Calu3 (cell line): ENCODE data around the gene PSAPL1. TPM values are rescaled to one million over a fixed set of nuclear protein-coding genes. Genes with fewer than 3 reads are reported as not detected.

Source experiments
- BruUV-seq: library from RNA; stranded (reverse); fragments of 400-500 nt; replicated peaks from 2 replicates; lab custom pipeline; 2021; lab: Mats Ljungman, UMichigan
- CTCF ChIA-PET: fragments of 300-600 bp; sonication (Branson Sonifier 250); formaldehyde crosslinking; loops from one replicate; lab custom pipeline; 2022; ENCODE audit warnings: antibody characterized with exemption; lab: Charles Lee
- DNase-seq: peaks from one replicate; pipeline ENCODE4 v3.0.0; 2022
- H3K27ac Mint-ChIP-seq: one replicate; pipeline ENCODE4 v1.8.0; 2022; ENCODE audit warnings: mixed read lengths; ENCODE audit not compliant: unreplicated experiment
- H3K27me3 Mint-ChIP-seq: one replicate; pipeline ENCODE4 v1.8.0; 2022; ENCODE audit warnings: mixed read lengths; ENCODE audit not compliant: unreplicated experiment
- H3K36me3 Mint-ChIP-seq: one replicate; pipeline ENCODE4 v1.8.0; 2022; ENCODE audit warnings: mild to moderate bottlenecking, moderate library complexity, mixed read lengths; ENCODE audit not compliant: insufficient read depth, unreplicated experiment
- H3K4me1 Mint-ChIP-seq: one replicate; pipeline ENCODE4 v1.8.0; 2022; ENCODE audit warnings: mild to moderate bottlenecking, low read depth, mixed read lengths; ENCODE audit not compliant: unreplicated experiment
- H3K4me3 Mint-ChIP-seq: one replicate; pipeline ENCODE4 v1.8.0; 2022; ENCODE audit warnings: mild to moderate bottlenecking, low read depth, moderate library complexity, mixed read lengths; ENCODE audit not compliant: unreplicated experiment
- H3K9me3 Mint-ChIP-seq: one replicate; pipeline ENCODE4 v1.8.0; 2022; ENCODE audit warnings: low read depth, mixed read lengths; ENCODE audit not compliant: unreplicated experiment
- intact Hi-C: fragments of 100-400 bp; cut with micrococcal nuclease; formaldehyde crosslinking; loops from one replicate; pipeline ENCODE4 v1.10.0; 2022; ENCODE audit not compliant: unreplicated experiment
- total RNA-seq: library from RNA; stranded (reverse); gene quantifications from 2 replicates; pipeline ENCODE4 v1.2.3, GENCODE V29; 2022
- TF ChIP-seq, protein P1 (sequence below): fragments of 200-600 bp; IDR thresholded peaks from one replicate; pipeline ENCODE4 v1.8.0; 2022; ENCODE audit warnings: antibody characterized with exemption; ENCODE audit not compliant: unreplicated experiment

Gene PSAPL1
- total RNA-seq, 1 experiment from 2014 or later = not detected

DNA sequence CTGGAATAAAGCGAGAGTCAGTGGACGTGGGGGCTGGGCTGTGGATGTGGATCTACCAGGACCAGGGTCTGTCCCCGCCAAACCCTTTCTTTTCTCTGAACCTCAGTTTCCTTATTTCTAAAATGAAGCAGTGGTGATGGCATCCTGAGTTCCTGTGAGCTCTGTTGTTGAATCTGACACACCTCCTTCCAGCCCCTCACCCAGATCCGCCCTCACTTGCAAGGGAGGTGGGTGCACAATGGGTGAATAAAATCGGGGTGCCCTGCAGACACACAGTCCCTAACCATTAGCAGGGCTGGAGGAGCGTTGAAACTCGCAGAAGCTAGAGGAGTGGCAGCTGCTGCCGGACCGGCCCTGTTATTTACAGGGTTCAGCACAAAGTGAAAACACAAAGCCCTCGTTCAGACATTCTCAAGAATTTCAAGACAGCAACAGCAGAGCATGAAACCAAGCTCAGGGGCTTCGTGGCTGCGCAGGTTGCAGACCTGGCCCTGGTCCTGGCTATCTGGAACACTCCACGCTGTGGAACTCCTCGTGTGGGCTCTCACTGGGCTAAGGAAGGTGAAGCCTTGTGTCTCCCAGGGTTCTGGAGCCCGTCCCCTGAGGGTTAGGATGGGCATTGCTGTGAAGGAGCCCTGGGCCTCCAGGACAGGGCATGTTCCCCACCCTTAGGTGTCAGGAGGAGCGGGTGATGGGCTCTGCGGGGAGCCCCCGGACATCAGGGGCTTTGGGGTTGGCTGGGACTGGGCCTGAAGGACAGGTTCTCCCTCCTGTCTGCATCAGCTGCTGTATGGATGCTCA, 42.9 kb downstream of the PSAPL1 start:
- CTCF ChIA-PET = interaction anchor here (0.7 kb wide), 1 partner anchor 776 kb away, joined by 4 read pairs; no protein-coding TSS in a partner anchor
- BruUV-seq = no TSS peak
- intact Hi-C loops = no loop called here
- Mint-ChIP-seq H3K27ac (no peak overlapping the region), H3K9me3 (no peaks in the 10 kb centered on the region), H3K4me3 (no peak overlapping the region), H3K4me1 (no peaks in the 10 kb centered on the region), H3K36me3 (no peaks in the 10 kb centered on the region), H3K27me3 (peaks cover 66% of the 10 kb centered on the region)
- DNase-seq = no peak
- TF ChIP-seq, protein P1, sequence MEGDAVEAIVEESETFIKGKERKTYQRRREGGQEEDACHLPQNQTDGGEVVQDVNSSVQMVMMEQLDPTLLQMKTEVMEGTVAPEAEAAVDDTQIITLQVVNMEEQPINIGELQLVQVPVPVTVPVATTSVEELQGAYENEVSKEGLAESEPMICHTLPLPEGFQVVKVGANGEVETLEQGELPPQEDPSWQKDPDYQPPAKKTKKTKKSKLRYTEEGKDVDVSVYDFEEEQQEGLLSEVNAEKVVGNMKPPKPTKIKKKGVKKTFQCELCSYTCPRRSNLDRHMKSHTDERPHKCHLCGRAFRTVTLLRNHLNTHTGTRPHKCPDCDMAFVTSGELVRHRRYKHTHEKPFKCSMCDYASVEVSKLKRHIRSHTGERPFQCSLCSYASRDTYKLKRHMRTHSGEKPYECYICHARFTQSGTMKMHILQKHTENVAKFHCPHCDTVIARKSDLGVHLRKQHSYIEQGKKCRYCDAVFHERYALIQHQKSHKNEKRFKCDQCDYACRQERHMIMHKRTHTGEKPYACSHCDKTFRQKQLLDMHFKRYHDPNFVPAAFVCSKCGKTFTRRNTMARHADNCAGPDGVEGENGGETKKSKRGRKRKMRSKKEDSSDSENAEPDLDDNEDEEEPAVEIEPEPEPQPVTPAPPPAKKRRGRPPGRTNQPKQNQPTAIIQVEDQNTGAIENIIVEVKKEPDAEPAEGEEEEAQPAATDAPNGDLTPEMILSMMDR = no peak

DNA sequence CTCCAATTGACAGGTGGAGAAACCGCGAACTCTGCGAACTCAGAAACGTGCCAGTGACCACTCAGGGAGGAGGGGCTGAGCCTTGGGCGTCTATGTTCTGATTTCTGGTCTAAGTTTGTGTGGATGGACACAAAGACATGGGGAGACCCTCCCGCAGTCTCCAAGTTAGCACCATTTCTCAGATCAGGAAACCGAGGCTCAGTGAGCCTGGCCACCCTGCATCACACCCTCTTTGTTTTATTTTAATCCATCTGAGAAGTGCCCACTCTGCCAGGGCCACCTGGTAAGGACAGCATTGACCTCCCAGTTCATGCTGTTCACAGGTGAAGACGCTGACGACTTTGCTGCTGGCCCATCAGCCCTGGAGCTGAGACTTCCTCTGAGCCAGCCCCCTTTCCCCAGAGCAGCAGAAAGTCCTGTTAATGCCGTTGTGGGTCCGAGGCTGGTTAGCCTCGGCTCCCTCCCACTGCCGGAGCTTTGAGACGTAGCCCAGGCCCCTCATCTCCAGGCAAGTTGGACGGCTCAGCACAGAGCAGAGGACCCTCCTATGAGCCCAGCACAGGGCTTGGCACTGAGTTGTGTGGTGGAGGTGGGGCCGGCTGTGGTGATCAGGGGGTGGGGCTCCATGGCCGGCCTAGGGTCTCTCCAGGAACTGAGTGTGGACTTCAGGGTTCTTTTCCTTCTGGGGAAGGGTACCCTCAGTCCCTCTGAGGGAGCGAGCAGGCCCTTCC, 43.7 kb downstream of the PSAPL1 start:
- Mint-ChIP-seq H3K9me3 (no peaks in the 10 kb centered on the region), H3K27me3 (peaks cover 61% of the 10 kb centered on the region), H3K4me1 (no peaks in the 10 kb centered on the region), H3K36me3 (no peaks in the 10 kb centered on the region), H3K4me3 (no peak overlapping the region), H3K27ac (no peak overlapping the region)
- TF ChIP-seq, protein P1 = no peak
- intact Hi-C loops = no loop called here
- no peak for DNase-seq
- BruUV-seq = no TSS peak
- CTCF ChIA-PET = no interaction called here

DNA sequence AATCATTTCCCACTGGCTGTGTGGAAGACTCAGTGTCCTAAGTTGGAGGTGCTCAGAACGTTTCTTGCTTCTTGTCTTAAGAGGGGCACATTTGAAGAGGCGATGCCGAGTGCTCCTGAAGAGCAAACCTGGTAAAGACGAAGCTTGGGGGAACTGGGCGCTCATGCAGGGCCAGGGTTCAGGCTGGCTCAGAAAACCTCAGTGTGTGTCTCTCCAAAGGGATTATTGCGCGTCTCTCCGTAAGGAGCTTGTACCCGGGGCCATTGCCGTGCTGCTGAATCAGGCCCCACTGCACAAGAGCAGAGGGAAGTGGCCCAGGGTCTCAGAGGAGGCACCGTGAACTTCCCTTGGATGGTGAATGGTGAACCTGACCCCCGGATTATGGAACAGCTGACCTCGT, 44.4 kb downstream of the PSAPL1 start:
- H3K27ac Mint-ChIP-seq = no peak overlapping the region
- CTCF ChIA-PET = no interaction called here
- no peak overlapping the region for H3K4me3 Mint-ChIP-seq
- DNase-seq = no peak
- intact Hi-C loops = no loop called here
- no peaks in the 10 kb centered on the region for H3K4me1 Mint-ChIP-seq
- H3K27me3 Mint-ChIP-seq = peaks cover 61% of the 10 kb centered on the region
- H3K36me3 Mint-ChIP-seq = no peaks in the 10 kb centered on the region
- BruUV-seq = no TSS peak
- TF ChIP-seq, protein P1 = no peak
- no peaks in the 10 kb centered on the region for H3K9me3 Mint-ChIP-seq

DNA sequence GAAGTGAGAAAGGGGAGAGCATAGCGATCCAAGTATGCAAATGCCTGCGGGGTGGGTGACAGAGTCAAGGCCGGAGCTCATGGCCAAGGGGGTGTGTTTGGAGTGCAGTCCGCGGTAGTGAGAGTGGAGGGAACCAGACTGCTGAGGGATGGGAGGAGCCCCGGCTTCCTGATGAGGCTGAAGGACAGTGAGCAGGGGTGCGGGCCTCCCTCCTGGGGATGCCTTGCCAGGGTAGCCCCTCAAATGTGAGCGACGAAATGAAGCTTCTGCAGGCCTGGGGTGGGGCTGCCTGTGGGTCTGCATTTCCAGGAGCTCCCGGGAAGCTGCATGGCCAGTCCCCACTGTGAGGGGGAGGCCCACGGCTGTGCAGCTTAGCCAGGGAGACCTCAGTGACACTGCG, 45.0 kb downstream of the PSAPL1 start:
- no peaks in the 10 kb centered on the region for H3K36me3 Mint-ChIP-seq
- H3K27me3 Mint-ChIP-seq = peaks cover 59% of the 10 kb centered on the region
- H3K4me1 Mint-ChIP-seq = no peaks in the 10 kb centered on the region
- CTCF ChIA-PET = no interaction called here
- H3K9me3 Mint-ChIP-seq = no peaks in the 10 kb centered on the region
- BruUV-seq = no TSS peak
- H3K27ac Mint-ChIP-seq = no peak overlapping the region
- no peak overlapping the region for H3K4me3 Mint-ChIP-seq
- intact Hi-C loops = no loop called here
- DNase-seq = no peak
- TF ChIP-seq, protein P1 = no peak
